PC-3 (cell line): Measurements from ENCODE around the gene SLC44A1.

Experiments
- EZH2 ChIP-seq: fragments of 300-600 bp; sonication (generic); IDR thresholded peaks from one replicate; pipeline ENCODE4 v1.6.1; 2017; ENCODE audit warnings: antibody characterized with exemption, mild to moderate bottlenecking, low read length; ENCODE audit not compliant: unreplicated experiment
- EZH2phosphoT487 ChIP-seq: fragments of 300-600 bp; sonication (generic); IDR thresholded peaks from 2 replicates; pipeline ENCODE4 v1.6.1; 2018; ENCODE audit warnings: mild to moderate bottlenecking, antibody characterized with exemption, low read length, borderline replicate concordance
- TF ChIP-seq, protein P1 (sequence below): fragments of 300-600 bp; sonication (generic); conservative IDR thresholded peaks from 2 replicates; pipeline ENCODE4 v1.5.1; 2017; ENCODE audit warnings: antibody characterized with exemption, low read depth, mild to moderate bottlenecking, low read length

DNA sequence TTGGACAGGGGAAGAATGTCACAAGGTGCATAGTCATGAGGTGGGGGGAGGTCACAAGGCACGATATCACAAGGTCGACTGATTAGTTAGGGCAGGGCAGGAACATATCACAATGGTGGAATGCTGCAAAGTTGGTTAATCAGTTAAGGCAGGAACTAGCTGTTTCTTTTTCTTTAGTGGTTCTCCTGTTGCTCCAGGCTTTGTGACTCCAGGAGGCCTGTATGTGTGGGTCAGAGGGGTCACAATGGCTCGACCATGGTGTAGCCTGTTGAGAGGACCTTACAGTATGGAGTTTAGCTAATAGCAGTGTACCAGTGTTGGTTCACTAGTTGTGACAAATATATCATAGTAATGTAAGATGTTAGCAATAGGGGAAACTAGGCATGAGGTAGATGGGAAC is 191.0 kb downstream of the SLC44A1 start:
- TF ChIP-seq, protein P1, sequence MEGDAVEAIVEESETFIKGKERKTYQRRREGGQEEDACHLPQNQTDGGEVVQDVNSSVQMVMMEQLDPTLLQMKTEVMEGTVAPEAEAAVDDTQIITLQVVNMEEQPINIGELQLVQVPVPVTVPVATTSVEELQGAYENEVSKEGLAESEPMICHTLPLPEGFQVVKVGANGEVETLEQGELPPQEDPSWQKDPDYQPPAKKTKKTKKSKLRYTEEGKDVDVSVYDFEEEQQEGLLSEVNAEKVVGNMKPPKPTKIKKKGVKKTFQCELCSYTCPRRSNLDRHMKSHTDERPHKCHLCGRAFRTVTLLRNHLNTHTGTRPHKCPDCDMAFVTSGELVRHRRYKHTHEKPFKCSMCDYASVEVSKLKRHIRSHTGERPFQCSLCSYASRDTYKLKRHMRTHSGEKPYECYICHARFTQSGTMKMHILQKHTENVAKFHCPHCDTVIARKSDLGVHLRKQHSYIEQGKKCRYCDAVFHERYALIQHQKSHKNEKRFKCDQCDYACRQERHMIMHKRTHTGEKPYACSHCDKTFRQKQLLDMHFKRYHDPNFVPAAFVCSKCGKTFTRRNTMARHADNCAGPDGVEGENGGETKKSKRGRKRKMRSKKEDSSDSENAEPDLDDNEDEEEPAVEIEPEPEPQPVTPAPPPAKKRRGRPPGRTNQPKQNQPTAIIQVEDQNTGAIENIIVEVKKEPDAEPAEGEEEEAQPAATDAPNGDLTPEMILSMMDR: no peak
- TF ChIP-seq EZH2 (no peak), EZH2phosphoT487 (no peak)
